Kasumi-1 (cell line): Measurements from ENCODE around the gene DUSP22.
"Not testable (repeated sequence)": the region's sequence is repeated elsewhere in the genome, so short reads cannot be mapped to it uniquely, and the experiment has no call there.

Source experiments
- DNase-seq, 2 experiments: peaks; one replicate each; lab custom pipeline; 2025; lab: John Stamatoyannopoulos, UW

Gene DUSP22, protein sequence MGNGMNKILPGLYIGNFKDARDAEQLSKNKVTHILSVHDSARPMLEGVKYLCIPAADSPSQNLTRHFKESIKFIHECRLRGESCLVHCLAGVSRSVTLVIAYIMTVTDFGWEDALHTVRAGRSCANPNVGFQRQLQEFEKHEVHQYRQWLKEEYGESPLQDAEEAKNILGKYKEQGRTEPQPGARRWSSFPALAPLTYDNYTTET

DNA sequence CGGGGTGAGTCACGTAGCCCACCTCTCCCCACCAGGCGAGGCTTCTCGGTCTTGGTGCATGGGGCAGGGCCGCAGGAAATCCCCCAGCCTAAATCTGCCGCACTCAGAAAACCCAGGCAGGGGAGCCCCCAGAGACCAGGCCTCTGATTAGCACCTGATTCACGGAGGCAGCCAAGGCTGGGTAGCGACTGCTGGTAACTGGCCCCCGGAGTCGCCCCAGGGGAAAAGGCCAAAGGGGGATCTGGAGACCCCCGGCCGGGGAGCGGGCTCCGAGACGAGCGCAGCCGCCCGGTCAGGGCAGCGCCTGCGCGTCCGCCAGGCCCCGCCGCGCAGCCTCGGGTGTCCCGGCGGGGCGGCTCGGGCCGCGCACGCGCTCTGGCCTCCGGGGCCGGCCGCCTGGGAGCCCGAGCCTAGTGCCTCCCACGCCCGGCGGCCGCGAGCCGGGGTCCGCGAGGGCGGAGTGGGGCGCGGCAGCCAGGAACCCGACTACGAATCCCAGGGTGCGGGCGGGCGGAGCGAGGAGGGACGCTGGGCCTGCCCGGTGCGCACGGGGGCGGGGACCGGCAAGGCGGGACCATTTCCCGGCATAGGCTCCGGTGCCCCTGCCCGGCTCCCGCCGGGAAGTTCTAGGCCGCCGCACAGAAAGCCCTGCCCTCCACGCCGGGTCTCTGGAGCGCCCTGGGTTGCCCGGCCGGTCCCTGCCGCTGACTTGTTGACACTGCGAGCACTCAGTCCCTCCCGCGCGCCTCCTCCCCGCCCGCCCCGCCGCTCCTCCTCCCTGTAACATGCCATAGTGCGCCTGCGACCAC, at the start of gene DUSP22:
Gene DUSP22 (plus strand): TSS at position 791 of the 809 bp plus-strand sequence. CDS start 53 bp downstream, outside the sequence.
- DNase-seq: no peak

- DNase-seq: no peak
Observed at GRCh38 chr6:246352-246751, 45.9 kb upstream of the DUSP22 start.

DNA sequence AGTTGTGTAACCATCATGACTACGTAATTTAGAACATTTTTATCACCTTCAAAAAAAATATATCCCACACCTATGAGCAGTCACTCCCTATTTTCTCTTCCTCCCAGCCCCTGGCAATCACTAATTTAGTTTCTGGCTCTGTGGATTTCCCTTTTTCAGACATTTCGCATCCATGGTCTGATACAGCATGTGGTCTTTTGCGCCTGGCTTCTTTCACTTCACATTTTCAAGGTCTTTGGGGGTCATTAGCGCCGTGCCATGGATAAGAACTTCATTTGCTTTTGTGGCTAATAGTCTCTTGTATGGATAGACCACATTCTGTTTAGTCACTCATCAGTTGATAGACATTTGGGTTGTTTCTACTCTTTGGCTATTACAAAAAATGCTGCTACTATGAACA, 44.9 kb upstream of the DUSP22 start:
- no peak for DNase-seq

DNA sequence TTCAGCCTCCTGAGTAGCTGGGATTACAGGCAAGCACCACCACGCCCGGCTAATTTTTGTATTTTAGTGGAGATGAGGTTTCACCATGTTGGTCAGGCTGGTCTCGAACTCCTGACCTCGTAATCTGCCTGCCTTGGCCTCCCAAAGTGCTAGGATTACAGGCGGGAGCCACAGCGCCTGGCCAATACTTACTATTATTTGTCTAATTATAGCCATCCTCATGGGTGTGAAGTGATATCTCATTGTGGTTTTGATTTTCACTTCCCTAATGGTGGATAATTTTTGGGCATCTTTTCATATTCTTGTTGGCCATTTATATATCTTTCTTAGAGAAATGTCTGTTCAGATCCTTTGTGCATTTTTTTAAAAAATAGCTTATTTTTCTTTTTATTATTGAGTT, 44.2 kb upstream of the DUSP22 start:
- DNase-seq: not testable (repeated sequence)

DNA sequence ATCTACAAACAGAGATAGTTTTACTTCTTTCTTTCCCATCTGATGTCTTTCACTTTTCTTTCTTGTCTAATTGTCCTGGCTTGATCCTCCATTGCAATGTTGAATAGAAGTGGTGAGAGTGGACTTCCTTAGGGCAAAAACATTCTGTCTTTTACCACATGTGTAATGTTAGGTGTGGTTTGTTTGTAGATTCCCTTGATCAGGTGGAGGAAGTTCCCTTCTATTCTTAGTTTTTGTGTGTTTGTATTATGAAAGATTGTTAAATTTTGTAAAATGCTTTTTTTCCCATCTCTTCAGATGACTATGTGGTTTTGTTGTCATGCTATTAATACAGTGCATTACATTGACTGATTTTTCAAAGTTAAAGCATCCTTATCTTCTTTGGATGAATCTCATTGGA, 41.6 kb upstream of the DUSP22 start:
- DNase-seq: no peak

GRCh38 chr6:251920-252319, 40.4 kb upstream of the DUSP22 start:
- no peak for DNase-seq

- no peak for DNase-seq
Observed at GRCh38 chr6:252775-253535, 39.3 kb upstream of the DUSP22 start.

DNA sequence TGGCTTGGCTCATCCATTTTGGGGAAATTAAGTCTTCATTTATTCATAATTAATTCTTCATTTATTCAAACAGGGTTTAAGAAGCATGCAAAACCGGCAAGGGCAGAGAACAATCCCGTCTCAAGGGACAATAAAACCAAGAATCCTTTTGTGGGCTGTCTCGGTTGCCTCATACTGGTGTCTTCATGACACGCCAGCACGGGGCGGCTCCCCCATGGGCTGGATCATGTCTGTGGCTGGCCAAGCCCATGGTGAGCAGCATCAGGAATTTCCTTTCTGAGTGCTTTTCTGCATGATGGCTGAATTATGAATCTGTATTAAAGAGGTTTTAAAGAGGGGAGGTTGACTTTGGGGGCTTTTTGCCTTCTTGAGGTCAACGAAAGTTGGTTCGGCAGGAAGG, 38.3 kb upstream of the DUSP22 start:
- no peak for DNase-seq

DNA sequence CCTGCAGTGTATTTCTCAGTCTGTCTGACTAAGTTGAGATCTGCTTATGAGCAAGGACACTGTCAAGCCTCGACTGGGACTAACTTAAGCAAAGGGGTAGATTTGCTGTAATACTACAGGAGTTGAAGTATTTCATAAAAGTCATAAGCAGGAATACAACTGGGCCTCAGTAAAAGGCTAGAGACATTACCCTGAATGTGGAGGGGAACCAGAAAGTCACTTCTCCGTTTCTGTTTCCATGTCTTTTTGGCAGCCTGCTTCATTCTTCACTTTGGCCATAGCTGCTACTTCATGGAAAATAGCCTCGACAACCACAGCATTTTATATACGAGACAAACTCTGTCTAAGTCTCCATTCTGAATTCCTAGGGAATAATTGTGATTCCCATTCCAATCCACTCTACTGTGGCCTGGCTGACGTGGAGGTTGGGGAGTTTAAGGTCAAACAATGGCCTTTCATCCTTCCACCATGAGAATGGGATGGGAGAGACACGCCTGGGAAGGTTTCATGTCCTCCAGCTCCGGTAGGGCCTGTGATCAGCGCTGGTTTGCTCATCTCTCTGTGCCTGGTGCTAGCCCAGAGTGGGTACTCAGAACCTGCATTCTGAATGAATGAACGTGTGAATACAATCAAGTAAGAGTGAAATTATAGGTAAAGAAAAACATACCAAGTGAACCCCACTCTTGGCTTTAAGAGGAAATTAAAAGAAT, 37.1 kb upstream of the DUSP22 start:
- DNase-seq: no peak

GRCh38 chr6:255751-256083, 36.6 kb upstream of the DUSP22 start:
- no peak for DNase-seq

- DNase-seq: no peak
Observed at GRCh38 chr6:256169-256568, 36.1 kb upstream of the DUSP22 start.

DNA sequence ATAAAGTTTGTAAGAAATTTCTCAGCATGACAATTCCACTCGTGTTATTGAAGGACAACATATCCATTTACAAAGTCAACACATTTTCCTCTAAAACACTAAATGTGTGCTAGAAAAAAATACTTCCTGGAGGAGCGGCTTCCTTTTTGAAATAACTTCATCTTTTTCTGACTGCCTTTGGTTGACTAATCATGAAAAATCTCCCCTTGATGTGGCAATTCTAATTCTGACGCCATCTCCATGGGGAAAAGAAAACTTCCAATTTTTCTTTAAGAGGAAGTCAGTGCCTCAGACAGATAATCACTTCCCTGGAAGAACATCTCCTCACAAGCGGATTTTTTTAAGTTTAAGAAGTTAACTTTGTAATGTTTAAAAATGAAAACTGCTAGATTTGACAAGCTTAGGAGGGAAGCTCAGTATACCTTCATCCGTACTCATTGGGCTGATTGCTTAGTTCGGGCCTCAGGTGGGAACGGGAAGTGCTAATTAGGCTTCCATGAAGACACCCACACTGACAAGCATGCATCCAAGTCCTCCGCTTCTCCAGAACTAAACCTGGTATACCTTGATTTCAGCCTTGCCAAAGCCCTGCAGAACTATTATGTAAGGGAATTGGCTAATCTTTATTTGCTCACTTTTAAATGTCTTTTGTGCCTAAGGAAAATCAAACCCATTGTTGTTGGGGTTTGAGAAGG, 35.1 kb upstream of the DUSP22 start:
- DNase-seq: no peak

DNA sequence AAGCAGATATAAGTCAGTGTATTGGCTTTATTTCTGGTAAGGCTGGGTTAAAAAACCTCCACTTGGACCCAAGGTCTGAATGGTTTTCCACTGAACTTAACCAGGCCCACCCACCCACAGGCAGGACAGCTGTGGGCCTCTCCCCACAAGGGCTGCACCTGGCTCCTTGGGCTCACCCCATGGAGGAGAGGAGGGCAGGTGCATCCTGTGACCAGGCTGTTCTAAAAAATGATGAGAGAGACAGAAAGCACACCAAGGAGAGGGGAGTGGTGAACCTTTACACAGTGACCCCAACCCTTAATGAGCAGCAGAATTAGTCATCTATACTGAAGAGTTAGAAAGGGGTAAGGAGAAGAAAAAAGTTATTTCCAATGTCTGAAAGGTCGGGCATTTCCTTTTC, 34.5 kb upstream of the DUSP22 start:
- no peak for DNase-seq

- DNase-seq: no peak
Observed at GRCh38 chr6:259316-259715, 33.0 kb upstream of the DUSP22 start.

- DNase-seq: no peak
Observed at GRCh38 chr6:259901-260508, 32.3 kb upstream of the DUSP22 start.

DNA sequence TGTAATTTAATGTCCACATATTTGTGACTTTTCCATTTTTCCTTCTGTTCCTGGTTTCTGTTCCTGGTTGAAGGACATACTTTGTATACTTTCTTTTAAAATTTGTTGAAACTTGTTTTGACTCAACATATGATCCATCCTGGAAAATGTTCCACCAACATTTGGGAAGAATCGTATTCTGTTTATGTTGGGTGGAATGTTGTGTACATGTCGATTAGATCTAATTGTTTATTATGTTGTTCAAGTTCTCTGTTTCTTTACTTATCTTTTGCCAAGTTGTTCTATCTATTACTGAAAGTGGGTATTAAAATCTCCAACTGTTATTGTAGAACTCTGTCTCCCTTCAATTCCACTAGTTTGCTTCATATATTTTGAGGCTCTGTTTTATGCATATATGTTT, 27.7 kb upstream of the DUSP22 start:
- DNase-seq: no peak

- DNase-seq: no peak
Observed at GRCh38 chr6:268394-268935, 23.8 kb upstream of the DUSP22 start.

DNA sequence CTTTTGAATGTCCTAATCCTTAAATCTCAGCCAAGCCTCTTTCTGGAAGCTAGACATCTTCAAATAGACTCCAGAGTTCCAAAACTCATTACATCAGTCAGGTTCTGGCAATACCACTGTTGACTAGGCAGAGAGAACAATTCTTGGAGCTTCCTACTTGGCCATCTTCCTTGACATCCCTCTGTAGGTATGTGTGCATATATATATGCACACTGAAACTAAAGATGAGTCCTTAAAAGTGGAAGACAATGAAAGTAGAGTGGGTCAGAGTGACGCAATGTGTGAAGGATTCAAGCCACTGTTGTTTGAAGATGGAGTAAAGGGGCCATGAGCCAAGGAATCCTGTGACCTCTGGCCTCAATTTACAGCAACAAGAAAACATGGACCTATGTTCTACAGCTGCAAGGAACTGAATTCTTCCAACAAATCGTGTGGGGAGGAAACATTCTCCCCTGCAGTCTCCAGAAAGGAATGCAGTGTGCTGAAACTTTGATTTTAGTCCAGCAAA, 18.7 kb upstream of the DUSP22 start:
- DNase-seq: no peak

DNA sequence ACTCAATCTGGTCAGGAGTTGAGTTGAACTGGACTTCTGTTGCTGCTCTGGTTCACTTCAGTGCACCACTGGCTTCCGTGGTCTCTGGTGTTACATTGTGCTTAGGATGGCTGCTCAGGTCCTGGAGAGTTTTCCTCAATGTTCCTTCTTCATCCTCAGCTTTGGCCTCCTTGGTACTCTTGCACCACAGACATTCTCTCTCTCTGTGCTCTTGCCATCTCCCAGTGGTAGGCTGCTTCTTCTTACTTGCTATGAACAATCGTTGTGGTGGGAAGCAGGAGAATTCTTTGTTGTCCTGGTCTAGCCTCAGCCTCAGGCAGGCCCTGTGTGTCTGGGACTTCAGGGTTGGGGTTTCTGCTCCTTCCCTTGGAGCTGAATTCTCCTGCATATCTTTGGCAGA, 14.5 kb upstream of the DUSP22 start:
- no peak for DNase-seq

GRCh38 chr6:278494-278893, 13.8 kb upstream of the DUSP22 start:
- no peak for DNase-seq
